Ectodermal cell (in vitro differentiated cells): ENCODE measurements around the gene NPIPA1. TPM values are rescaled to one million over a fixed set of nuclear protein-coding genes. Genes with fewer than 3 reads are reported as not detected.
"Not testable (repeated sequence)": the region's sequence is repeated elsewhere in the genome, so short reads cannot be mapped to it uniquely, and the experiment has no call there.

Experiments
- H3K27ac ChIP-seq: 2 replicates; pipeline ENCODE4 v1.7.0; 2013; ENCODE audit warnings: mild to moderate bottlenecking, low read depth, low read length; ENCODE audit not compliant: insufficient read depth, poor library complexity, severe bottlenecking
- H3K27me3 ChIP-seq: 2 replicates; pipeline ENCODE4 v1.7.0; 2013; ENCODE audit warnings: mild to moderate bottlenecking, low read length; ENCODE audit not compliant: insufficient read depth, control insufficient read depth, poor library complexity, severe bottlenecking
- H3K36me3 ChIP-seq: one replicate; pipeline ENCODE4 v1.7.0; 2013; ENCODE audit warnings: low read length; ENCODE audit not compliant: control insufficient read depth, insufficient read depth
- H3K4me1 ChIP-seq: one replicate; pipeline ENCODE4 v1.7.0; 2013; ENCODE audit warnings: low read length; ENCODE audit not compliant: control insufficient read depth, insufficient read depth
- H3K4me3 ChIP-seq: 2 replicates; pipeline ENCODE4 v1.7.0; 2013; ENCODE audit warnings: low read depth, low read length, control low read depth; ENCODE audit not compliant: insufficient read depth
- H3K9me3 ChIP-seq: 2 replicates; pipeline ENCODE4 v1.7.0; 2013; ENCODE audit warnings: mild to moderate bottlenecking, low read length, moderate library complexity; ENCODE audit not compliant: control insufficient read depth
- WGBS, 2 experiments: methylation state at CpG; one replicate each; pipeline ENCODE4 v1.1.7; 2013; ENCODE audit warnings: missing lambda C conversion rate in 2 of 2; 5-methylcytosine and 5-hydroxymethylcytosine counted together
- polyA plus RNA-seq, 4 experiments: library from polyadenylated mRNA; stranded (reverse); fragments of 50-300 nt; gene quantifications; one replicate each; pipeline ENCODE4 v1.2.3, GENCODE V29; 2013

Gene NPIPA1
- polyA plus RNA-seq (2013, experiment 1 of 4): 124 TPM
- 137 TPM for polyA plus RNA-seq (2013, experiment 2 of 4)
- 104 TPM for polyA plus RNA-seq (2013, experiment 3 of 4)
- 136 TPM for polyA plus RNA-seq (2013, experiment 4 of 4)

- H3K9me3 ChIP-seq, H3K36me3 ChIP-seq, H3K4me3 ChIP-seq, H3K4me1 ChIP-seq, H3K27me3 ChIP-seq, H3K27ac ChIP-seq: not testable (repeated sequence)
- WGBS, 2 experiments: no CpG with 5 or more reads among the region's 4 CpGs
Measured at GRCh38 chr16:14937143-14937542, at the start of gene NPIPA1. Gene NPIPA1 (plus strand): TSS chr16:14937443. CDS start chr16:14937443, 0 bp downstream.

- WGBS, 2 experiments: 93 to 94% methylated on average over 3 to 4 of the region's 6 CpGs
- not testable (repeated sequence) for H3K27me3 ChIP-seq, H3K9me3 ChIP-seq, H3K4me1 ChIP-seq, H3K36me3 ChIP-seq, H3K27ac ChIP-seq, H3K4me3 ChIP-seq
Measured at GRCh38 chr16:14892111-14892510, 45.1 kb upstream of the NPIPA1 start.

GRCh38 chr16:14895382-14895781 lies 41.9 kb upstream of the NPIPA1 start:
- not testable (repeated sequence) for H3K27me3 ChIP-seq, H3K27ac ChIP-seq, H3K9me3 ChIP-seq, H3K4me1 ChIP-seq, H3K4me3 ChIP-seq, H3K36me3 ChIP-seq
- WGBS, 2 experiments: 87 to 88% methylated on average over 7 of the region's 14 CpGs

GRCh38 chr16:14896023-14896422 lies 41.2 kb upstream of the NPIPA1 start:
- not testable (repeated sequence) for H3K27me3 ChIP-seq, H3K36me3 ChIP-seq, H3K9me3 ChIP-seq, H3K4me1 ChIP-seq, H3K27ac ChIP-seq, H3K4me3 ChIP-seq
- 91 to 93% methylated on average over 6 to 7 of the region's 9 CpGs for WGBS, 2 experiments

GRCh38 chr16:14897006-14897664 lies 40.1 kb upstream of the NPIPA1 start:
- H3K4me3 ChIP-seq, H3K4me1 ChIP-seq, H3K9me3 ChIP-seq, H3K27me3 ChIP-seq, H3K36me3 ChIP-seq, H3K27ac ChIP-seq: not testable (repeated sequence)
- no CpG with 5 or more reads among the region's 12 CpGs for WGBS, 2 experiments

GRCh38 chr16:14898162-14898561 lies 39.1 kb upstream of the NPIPA1 start:
- not testable (repeated sequence) for H3K27ac ChIP-seq, H3K27me3 ChIP-seq, H3K9me3 ChIP-seq, H3K4me3 ChIP-seq, H3K4me1 ChIP-seq, H3K36me3 ChIP-seq
- 96 to 99% methylated on average over 3 to 4 of the region's 4 CpGs for whole genome bisulfite sequencing, 2 experiments

- H3K9me3 ChIP-seq, H3K36me3 ChIP-seq, H3K27ac ChIP-seq, H3K4me3 ChIP-seq, H3K27me3 ChIP-seq, H3K4me1 ChIP-seq: not testable (repeated sequence)
- 93 to 94% methylated on average over 3 to 5 of the region's 8 CpGs for WGBS, 2 experiments
Measured at GRCh38 chr16:14903191-14903957, 33.9 kb upstream of the NPIPA1 start.

GRCh38 chr16:14909744-14910143 lies 27.5 kb upstream of the NPIPA1 start:
- not testable (repeated sequence) for H3K27me3 ChIP-seq, H3K4me3 ChIP-seq, H3K36me3 ChIP-seq, H3K9me3 ChIP-seq, H3K27ac ChIP-seq, H3K4me1 ChIP-seq
- no CpG with 5 or more reads among the region's 4 CpGs for WGBS, 2 experiments

GRCh38 chr16:14910833-14911629 lies 26.2 kb upstream of the NPIPA1 start:
- H3K36me3 ChIP-seq, H3K27me3 ChIP-seq, H3K9me3 ChIP-seq, H3K4me3 ChIP-seq, H3K27ac ChIP-seq, H3K4me1 ChIP-seq: not testable (repeated sequence)
- WGBS, 2 experiments: no CpG with 5 or more reads among the region's 85 CpGs

GRCh38 chr16:14911954-14912353 lies 25.3 kb upstream of the NPIPA1 start:
- not testable (repeated sequence) for H3K4me1 ChIP-seq, H3K4me3 ChIP-seq, H3K27me3 ChIP-seq, H3K27ac ChIP-seq, H3K9me3 ChIP-seq, H3K36me3 ChIP-seq
- 0 to 2% methylated on average over 14 to 16 of the region's 33 CpGs for WGBS, 2 experiments
